BE2C (cell line): ENCODE measurements around the gene AP2A1.

Experiments
- DNase-seq: peaks from one replicate; pipeline ENCODE4 v3.0.0-alpha.2; 2020
- H3K27me3 ChIP-seq: fragments of 250-450 bp; sonication (Bioruptor Pico); 2 replicates; pipeline ENCODE4 v1.5.1; 2020; ENCODE audit warnings: mild to moderate bottlenecking
- H3K36me3 ChIP-seq: fragments of 250-450 bp; sonication (Bioruptor Pico); 2 replicates; pipeline ENCODE4 v1.5.1; 2020; ENCODE audit warnings: mild to moderate bottlenecking
- H3K4me1 ChIP-seq: fragments of 250-450 bp; sonication (Bioruptor Pico); 2 replicates; pipeline ENCODE4 v1.5.1; 2020
- H3K4me3 ChIP-seq: 2 replicates; pipeline ENCODE4 v1.5.1; 2011; ENCODE audit warnings: low read depth, low read length
- H3K9me3 ChIP-seq: fragments of 250-450 bp; sonication (Bioruptor Pico); 2 replicates; pipeline ENCODE4 v1.5.1; 2020
- CTCF ChIP-seq: IDR thresholded peaks from 2 replicates; pipeline ENCODE4 v1.5.1; 2012; ENCODE audit warnings: mild to moderate bottlenecking, low read depth, low read length

The AP2A1 gene

GRCh38 chr19:49786376-49786820 lies 19.6 kb downstream of the AP2A1 start:
- TF ChIP-seq CTCF, result no peak
- Histone ChIP-seq H3K36me3 (peaks cover 8% of the 10 kb centered on the region), H3K27me3 (no peaks in the 10 kb centered on the region), H3K9me3 (no peaks in the 10 kb centered on the region), H3K4me3 (no peak overlapping the region), H3K4me1 (no peaks in the 10 kb centered on the region)
- no peak for DNase-seq

- no peaks in the 10 kb centered on the region for H3K4me1 ChIP-seq
- TF ChIP-seq CTCF, result no peak
- H3K4me3 ChIP-seq, result no peak overlapping the region
- peaks cover 5% of the 10 kb centered on the region for H3K36me3 ChIP-seq
- no peaks in the 10 kb centered on the region for H3K9me3 ChIP-seq
- DNase-seq, result no peak
- H3K27me3 ChIP-seq, result no peaks in the 10 kb centered on the region
Measured at GRCh38 chr19:49787746-49788145, 20.9 kb downstream of the AP2A1 start.

- no peaks in the 10 kb centered on the region for H3K9me3 ChIP-seq
- H3K4me3 ChIP-seq, result no peak overlapping the region
- H3K4me1 ChIP-seq, result no peaks in the 10 kb centered on the region
- no peak for TF ChIP-seq CTCF
- DNase-seq, result no peak
- no peaks in the 10 kb centered on the region; the same call in 1 of the 2 replicates for H3K36me3 ChIP-seq
- no peaks in the 10 kb centered on the region for H3K27me3 ChIP-seq
Measured at GRCh38 chr19:49788857-49789256, 22.1 kb downstream of the AP2A1 start.

GRCh38 chr19:49790866-49791265 lies 24.1 kb downstream of the AP2A1 start:
- Histone ChIP-seq H3K36me3 (peaks cover 7% of the 10 kb centered on the region), H3K9me3 (no peaks in the 10 kb centered on the region), H3K4me1 (no peaks in the 10 kb centered on the region), H3K4me3 (no peak overlapping the region), H3K27me3 (no peaks in the 10 kb centered on the region)
- no peak for DNase-seq
- no peak for TF ChIP-seq CTCF

GRCh38 chr19:49791776-49792445 lies 25.1 kb downstream of the AP2A1 start:
- DNase-seq, result no peak
- TF ChIP-seq CTCF, result no peak
- Histone ChIP-seq H3K4me3 (no peak overlapping the region), H3K27me3 (no peaks in the 10 kb centered on the region), H3K4me1 (no peaks in the 10 kb centered on the region), H3K36me3 (peaks cover 14% of the 10 kb centered on the region), H3K9me3 (no peaks in the 10 kb centered on the region)

- Histone ChIP-seq H3K4me3 (no peak overlapping the region), H3K36me3 (peaks cover 14% of the 10 kb centered on the region), H3K9me3 (no peaks in the 10 kb centered on the region), H3K27me3 (no peaks in the 10 kb centered on the region), H3K4me1 (no peaks in the 10 kb centered on the region)
- DNase-seq, result no peak
- TF ChIP-seq CTCF, result no peak
Measured at GRCh38 chr19:49792829-49793560, 26.2 kb downstream of the AP2A1 start.
